ENCODE results near the gene EFCAB6. TPM values are rescaled to one million over a fixed set of nuclear protein-coding genes. Genes with fewer than 3 reads are reported as not detected.

The EFCAB6 gene
- total RNA-seq, 1 experiment from 2014 or later, result 0.94 TPM

- no peak for DNase-seq (ENCODE audit: low spot score)
- no peak for TF ChIP-seq CDX4 (CRISPR knock-in tag; IDR thresholded peaks at IDR 0.05; ENCODE audit: borderline replicate concordance)
- no peak for TF ChIP-seq STAT6 (CRISPR knock-in tag; conservative IDR thresholded peaks at IDR 0.05; ENCODE audit: low read depth)
- TF ChIP-seq SP1 (CRISPR knock-in tag; conservative IDR thresholded peaks at IDR 0.05), result no peak
- H3K27ac Mint-ChIP-seq, result no peak overlapping the region
- no peaks in the 10 kb centered on the region for H3K9me3 Mint-ChIP-seq
- no peaks in the 10 kb centered on the region; the same call in 1 of the 2 replicates for H3K4me1 Mint-ChIP-seq
- H3K4me3 Mint-ChIP-seq, result no peak overlapping the region
- no peak for ATAC-seq
- H3K36me3 Mint-ChIP-seq, result no peaks in the 10 kb centered on the region
- ChIA-PET CTCF (interaction anchor here (1.4 to 1.7 kb wide), 2 partner anchors 175 to 275 kb away, joined by 3 to 6 read pairs; no protein-coding TSS in a partner anchor), POLR2A (no interaction called here)
- H3K27me3 Mint-ChIP-seq (ENCODE audit: low read depth), result no peaks in the 10 kb centered on the region
Observed at GRCh38 chr22:43521716-43522115, 290.4 kb downstream of the EFCAB6 start.

GRCh38 chr22:43520632-43521039 lies 291.5 kb downstream of the EFCAB6 start:
- ChIA-PET CTCF (interaction anchor here (1.7 kb wide), 1 partner anchor 276 kb away, joined by 6 read pairs; no protein-coding TSS in a partner anchor), POLR2A (interaction anchor here (0.7 kb wide), 1 partner anchor 619 kb away, joined by 6 read pairs; no protein-coding TSS in a partner anchor)
- Mint-ChIP-seq H3K9me3 (no peaks in the 10 kb centered on the region), H3K4me1 (no peaks in the 10 kb centered on the region; the same call in 1 of the 2 replicates), H3K27me3 (ENCODE audit: low read depth) (0 out of 2 replicates have a peak, but pooled peaks cover 3% of the 10 kb centered on the region), H3K27ac (no peak overlapping the region), H3K36me3 (no peaks in the 10 kb centered on the region), H3K4me3 (no peak overlapping the region)
- TF ChIP-seq JUN (CRISPR knock-in tag; IDR thresholded peaks at IDR 0.05) (no peak), E2F5 (CRISPR knock-in tag; IDR thresholded peaks at IDR 0.05) (no peak), ATF1 (CRISPR knock-in tag; IDR thresholded peaks at IDR 0.05) (no peak), USF2 (CRISPR knock-in tag; IDR thresholded peaks at IDR 0.05) (no peak), ELF4 (CRISPR knock-in tag; IDR thresholded peaks at IDR 0.05; ENCODE audit: low read depth) (no peak), ATF6 (CRISPR knock-in tag; IDR thresholded peaks at IDR 0.05) (no peak), ZNF512 (CRISPR knock-in tag; IDR thresholded peaks at IDR 0.05; ENCODE audit: borderline replicate concordance) (no peak), PRRX2 (CRISPR knock-in tag; IDR thresholded peaks at IDR 0.05) (no peak)
- ATAC-seq (no peak), DNase-seq (ENCODE audit: low spot score) (no peak)

- ATAC-seq (no peak), DNase-seq (ENCODE audit: low spot score) (no peak)
- ChIA-PET POLR2A (no interaction called here), CTCF (interaction anchor here (1.1 to 1.8 kb wide), 5 partner anchors 33 to 279 kb away, joined by 3 to 8 read pairs (median 6); no protein-coding TSS in a partner anchor)
- Mint-ChIP-seq H3K4me3 (no peak overlapping the region), H3K4me1 (no peaks in the 10 kb centered on the region; the same call in 1 of the 2 replicates), H3K27ac (no peak overlapping the region), H3K27me3 (ENCODE audit: low read depth) (0 out of 2 replicates have a peak, but pooled peaks cover 3% of the 10 kb centered on the region), H3K9me3 (no peaks in the 10 kb centered on the region), H3K36me3 (no peaks in the 10 kb centered on the region)
- TF ChIP-seq ZNF396 (CRISPR knock-in tag; IDR thresholded peaks at IDR 0.05; ENCODE audit: borderline replicate concordance) (no peak), NR3C1 (CRISPR knock-in tag; conservative IDR thresholded peaks at IDR 0.05; ENCODE audit: low read depth) (no peak), ZNF317 (CRISPR knock-in tag; IDR thresholded peaks at IDR 0.05; ENCODE audit: borderline replicate concordance, low read depth) (no peak), SMAD4 (CRISPR knock-in tag; IDR thresholded peaks at IDR 0.05) (no peak), RELA (CRISPR knock-in tag; IDR thresholded peaks at IDR 0.05; ENCODE audit: borderline replicate concordance) (no peak), MYBL2 (CRISPR knock-in tag; IDR thresholded peaks at IDR 0.05) (no peak), FOXK1 (CRISPR knock-in tag; IDR thresholded peaks at IDR 0.05) (no peak), ZNF138 (CRISPR knock-in tag; conservative IDR thresholded peaks at IDR 0.05) (no peak), ZNF423 (CRISPR knock-in tag; IDR thresholded peaks at IDR 0.05) (no peak)
Observed at GRCh38 chr22:43516996-43517635, 295.0 kb downstream of the EFCAB6 start.
